Upper lobe of left lung (tissue), 4 donors: ENCODE measurements around the gene SEMA3E.

Experiments
- EP300 ChIP-seq, 4 donors: sonication (generic); formaldehyde crosslinking; IDR thresholded peaks; one replicate each; pipeline ENCODE4 v1.5.1; 2017; ENCODE audit warnings: antibody characterized with exemption in 4 of 4, control low read depth in 2 of 4
- POLR2A ChIP-seq, 4 donors: fragments of 450-650 bp; IDR thresholded peaks; one replicate each; pipeline ENCODE4 v1.5.1; 2016 to 2017; ENCODE audit warnings: antibody characterized with exemption in 4 of 4, mild to moderate bottlenecking in 2 of 4
- POLR2AphosphoS5 ChIP-seq, 2 donors: sonication (generic); formaldehyde crosslinking; IDR thresholded peaks; one replicate each; pipeline ENCODE4 v1.5.1; 2017; ENCODE audit warnings: antibody characterized with exemption in 2 of 2
- TF ChIP-seq, protein P1 (sequence below), 6 experiments: fragments of 450-650 bp in 4 of 6; fragments of 200-600 bp in 2 of 6; sonication (generic) in 2 of 6; IDR thresholded peaks; one replicate each; pipeline ENCODE4 v1.5.1; 2016 to 2019; ENCODE audit warnings: antibody characterized with exemption in 6 of 6

GRCh38 chr7:83324596-83324995 is 324.3 kb downstream of the SEMA3E start:
- TF ChIP-seq, protein P1, sequence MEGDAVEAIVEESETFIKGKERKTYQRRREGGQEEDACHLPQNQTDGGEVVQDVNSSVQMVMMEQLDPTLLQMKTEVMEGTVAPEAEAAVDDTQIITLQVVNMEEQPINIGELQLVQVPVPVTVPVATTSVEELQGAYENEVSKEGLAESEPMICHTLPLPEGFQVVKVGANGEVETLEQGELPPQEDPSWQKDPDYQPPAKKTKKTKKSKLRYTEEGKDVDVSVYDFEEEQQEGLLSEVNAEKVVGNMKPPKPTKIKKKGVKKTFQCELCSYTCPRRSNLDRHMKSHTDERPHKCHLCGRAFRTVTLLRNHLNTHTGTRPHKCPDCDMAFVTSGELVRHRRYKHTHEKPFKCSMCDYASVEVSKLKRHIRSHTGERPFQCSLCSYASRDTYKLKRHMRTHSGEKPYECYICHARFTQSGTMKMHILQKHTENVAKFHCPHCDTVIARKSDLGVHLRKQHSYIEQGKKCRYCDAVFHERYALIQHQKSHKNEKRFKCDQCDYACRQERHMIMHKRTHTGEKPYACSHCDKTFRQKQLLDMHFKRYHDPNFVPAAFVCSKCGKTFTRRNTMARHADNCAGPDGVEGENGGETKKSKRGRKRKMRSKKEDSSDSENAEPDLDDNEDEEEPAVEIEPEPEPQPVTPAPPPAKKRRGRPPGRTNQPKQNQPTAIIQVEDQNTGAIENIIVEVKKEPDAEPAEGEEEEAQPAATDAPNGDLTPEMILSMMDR (IDR thresholded peaks at IDR 0.05): no peak
- TF ChIP-seq POLR2A (IDR thresholded peaks at IDR 0.05) (no peak), EP300 (IDR thresholded peaks at IDR 0.05) (no peak), POLR2AphosphoS5 (IDR thresholded peaks at IDR 0.05) (no peak)
